ENCODE data around the gene LRP1.

DNA sequence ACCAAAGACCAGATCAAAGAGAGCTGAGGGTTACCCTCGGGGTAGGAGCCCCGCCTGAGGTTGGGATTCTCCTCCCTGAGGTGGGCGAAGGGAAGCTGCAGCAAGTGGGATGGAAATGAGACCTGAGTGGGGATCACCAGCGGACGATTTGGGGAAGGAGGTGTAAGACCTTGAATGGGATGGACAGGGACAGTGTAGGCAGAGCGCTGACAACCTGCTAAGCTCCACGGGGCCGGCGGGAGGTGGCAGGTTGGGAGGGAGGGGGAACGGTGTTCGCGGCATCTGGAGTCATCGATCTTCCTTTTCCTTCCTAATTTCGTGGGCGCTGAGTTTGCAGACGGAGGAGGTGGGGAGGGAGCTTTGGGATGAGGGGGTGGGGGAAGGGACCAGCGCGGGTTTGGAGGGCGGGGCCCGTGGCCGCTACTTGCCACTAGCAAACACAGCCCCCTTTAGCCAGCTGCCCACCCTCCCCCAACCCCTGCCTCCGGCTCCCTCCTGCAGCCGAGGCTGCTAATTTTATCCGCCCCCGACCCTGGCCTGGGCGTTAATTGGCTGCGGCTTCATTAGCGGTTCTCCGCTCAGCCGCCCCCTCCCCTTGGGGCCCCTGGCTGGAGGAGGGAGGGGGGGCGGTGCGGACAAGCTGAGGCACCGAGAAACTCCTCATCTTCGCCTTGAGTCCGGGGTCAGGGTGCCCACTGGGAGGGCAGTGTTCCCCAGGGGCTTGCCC is 98.5 kb downstream of the LRP1 start:
- TF ChIP-seq, protein P1, sequence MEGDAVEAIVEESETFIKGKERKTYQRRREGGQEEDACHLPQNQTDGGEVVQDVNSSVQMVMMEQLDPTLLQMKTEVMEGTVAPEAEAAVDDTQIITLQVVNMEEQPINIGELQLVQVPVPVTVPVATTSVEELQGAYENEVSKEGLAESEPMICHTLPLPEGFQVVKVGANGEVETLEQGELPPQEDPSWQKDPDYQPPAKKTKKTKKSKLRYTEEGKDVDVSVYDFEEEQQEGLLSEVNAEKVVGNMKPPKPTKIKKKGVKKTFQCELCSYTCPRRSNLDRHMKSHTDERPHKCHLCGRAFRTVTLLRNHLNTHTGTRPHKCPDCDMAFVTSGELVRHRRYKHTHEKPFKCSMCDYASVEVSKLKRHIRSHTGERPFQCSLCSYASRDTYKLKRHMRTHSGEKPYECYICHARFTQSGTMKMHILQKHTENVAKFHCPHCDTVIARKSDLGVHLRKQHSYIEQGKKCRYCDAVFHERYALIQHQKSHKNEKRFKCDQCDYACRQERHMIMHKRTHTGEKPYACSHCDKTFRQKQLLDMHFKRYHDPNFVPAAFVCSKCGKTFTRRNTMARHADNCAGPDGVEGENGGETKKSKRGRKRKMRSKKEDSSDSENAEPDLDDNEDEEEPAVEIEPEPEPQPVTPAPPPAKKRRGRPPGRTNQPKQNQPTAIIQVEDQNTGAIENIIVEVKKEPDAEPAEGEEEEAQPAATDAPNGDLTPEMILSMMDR (IDR thresholded peaks at IDR 0.05; ENCODE audit: insufficient read depth, low read depth, low read length), result no peak
- peak; percentile 68 for TF ChIP-seq EZH2 (IDR thresholded peaks at IDR 0.05; ENCODE audit: insufficient read depth, low read length)

Data from astrocyte (in vitro differentiated cells and primary cell).